ENCODE data around the gene LAX1. TPM values are rescaled to one million over a fixed set of nuclear protein-coding genes. Genes with fewer than 3 reads are reported as not detected.

LAX1 gene
- polyA plus RNA-seq, 1 donor (not counting 4 experiments of a cell fraction or from before 2014, with no cell fraction given), result 0.07 TPM

GRCh38 chr1:203720242-203720641 lies 44.7 kb upstream of the LAX1 start:
- no peak overlapping the region for H3K9ac ChIP-seq (ENCODE audit: control insufficient read depth, extremely low read depth, insufficient read depth, low read length)
- H4K20me1 ChIP-seq (ENCODE audit: control insufficient read depth, extremely low read depth, insufficient read depth, low read length), result no peaks in the 10 kb centered on the region
- no peak overlapping the region for H3K4me3 ChIP-seq (ENCODE audit: control insufficient read depth in 2 of 3, extremely low read depth in 1 of 3, insufficient read depth in 2 of 3, low read depth in 1 of 3, low read length in 3 of 3)
- no peak for FAIRE-seq
- H3K4me1 ChIP-seq (ENCODE audit: control insufficient read depth, extremely low read depth, insufficient read depth, low read length), result no peaks in the 10 kb centered on the region
- no peak overlapping the region for H2AFZ ChIP-seq (ENCODE audit: control insufficient read depth, low read length)
- peaks cover 11 to 15% of the 10 kb centered on the region in 2 experiments for H3K36me3 ChIP-seq (ENCODE audit: control insufficient read depth in 2 of 2, extremely low read depth in 1 of 2, insufficient read depth in 2 of 2, low read length in 2 of 2)
- dilution Hi-C loops (cut with MboI; ENCODE audit: extremely low pct_ligation_motif_present, low sequenced_read_pairs), result loop anchor here (10.0 kb wide), 1 partner anchor 75 kb away; the partner anchor contains the start of genes ZBED6 and ZC3H11A
- H3K79me2 ChIP-seq (ENCODE audit: control insufficient read depth, insufficient read depth, low read length), result no peaks in the 10 kb centered on the region
- H3K9me3 ChIP-seq (ENCODE audit: control insufficient read depth, low read depth, low read length), result no peaks in the 10 kb centered on the region
- TF ChIP-seq EZH2 (IDR thresholded peaks at IDR 0.05; ENCODE audit: low read length) (no peak), CTCF (optimal IDR thresholded peaks at IDR 0.05 in 1 of 3, IDR thresholded peaks at IDR 0.05 in 1 of 3, conservative IDR thresholded peaks at IDR 0.05 in 1 of 3; ENCODE audit: extremely low read depth in 1 of 3, insufficient read depth in 2 of 3, low read length in 3 of 3) (no peak)
- H3K4me2 ChIP-seq (ENCODE audit: control insufficient read depth, extremely low read depth, insufficient read depth, low read depth, low read length), result no peak overlapping the region
- H3K27ac ChIP-seq (ENCODE audit: control insufficient read depth, insufficient read depth, low read length), result no peak overlapping the region
- DNase-seq (ENCODE audit: low read depth, low spot score), result no peak
- H3K9me1 ChIP-seq (ENCODE audit: control insufficient read depth, extremely low read depth, insufficient read depth, low read length), result no peaks in the 10 kb centered on the region
- no peaks in the 10 kb centered on the region for H3K27me3 ChIP-seq (ENCODE audit: control insufficient read depth, extremely low read depth, insufficient read depth, low read length)

- no peak for FAIRE-seq
- no peaks in the 10 kb centered on the region for H3K27me3 ChIP-seq (ENCODE audit: control insufficient read depth, extremely low read depth, insufficient read depth, low read length)
- no peaks in the 10 kb centered on the region for H3K79me2 ChIP-seq (ENCODE audit: control insufficient read depth, insufficient read depth, low read length)
- TF ChIP-seq CTCF (optimal IDR thresholded peaks at IDR 0.05 in 1 of 3, IDR thresholded peaks at IDR 0.05 in 1 of 3, conservative IDR thresholded peaks at IDR 0.05 in 1 of 3; ENCODE audit: extremely low read depth in 1 of 3, insufficient read depth in 2 of 3, low read length in 3 of 3), result no peak
- H3K4me3 ChIP-seq (ENCODE audit: control insufficient read depth in 2 of 3, extremely low read depth in 1 of 3, insufficient read depth in 2 of 3, low read depth in 1 of 3, low read length in 3 of 3), result no peak overlapping the region
- no peaks in the 10 kb centered on the region for H3K4me1 ChIP-seq (ENCODE audit: control insufficient read depth, extremely low read depth, insufficient read depth, low read length)
- H2AFZ ChIP-seq (ENCODE audit: control insufficient read depth, low read length), result no peak overlapping the region
- peaks cover 2% of the 10 kb centered on the region for H3K9me1 ChIP-seq (ENCODE audit: control insufficient read depth, extremely low read depth, insufficient read depth, low read length)
- DNase-seq (ENCODE audit: low read depth, low spot score), result no peak
- H3K9ac ChIP-seq (ENCODE audit: control insufficient read depth, extremely low read depth, insufficient read depth, low read length), result no peak overlapping the region
- H3K36me3 ChIP-seq (ENCODE audit: control insufficient read depth in 2 of 2, extremely low read depth in 1 of 2, insufficient read depth in 2 of 2, low read length in 2 of 2), result peaks cover 16 to 29% of the 10 kb centered on the region in 2 experiments
- H4K20me1 ChIP-seq (ENCODE audit: control insufficient read depth, extremely low read depth, insufficient read depth, low read length), result no peaks in the 10 kb centered on the region
- dilution Hi-C loops (cut with MboI; ENCODE audit: extremely low pct_ligation_motif_present, low sequenced_read_pairs), result loop anchor here (10.0 kb wide), 1 partner anchor 72 kb away; the partner anchor contains the start of genes ZBED6 and ZC3H11A
- H3K27ac ChIP-seq (ENCODE audit: control insufficient read depth, insufficient read depth, low read length), result no peak overlapping the region
- H3K4me2 ChIP-seq (ENCODE audit: control insufficient read depth, extremely low read depth, insufficient read depth, low read depth, low read length), result no peak overlapping the region
- no peaks in the 10 kb centered on the region for H3K9me3 ChIP-seq (ENCODE audit: control insufficient read depth, low read depth, low read length)
Measured at GRCh38 chr1:203722909-203723308, 42.1 kb upstream of the LAX1 start.
